KG1 (cell line): ENCODE results near the gene PDXK.

ENCODE experiments used
- DNase-seq: peaks from one replicate; lab custom pipeline; 2025; lab: John Stamatoyannopoulos, UW

Gene PDXK

GRCh38 chr21:43743947-43744346, 25.0 kb downstream of the PDXK start:
- no peak for DNase-seq

- DNase-seq, result no peak
These were observed 25.8 kb downstream of the PDXK start for GRCh38 chr21:43744725-43745124.

GRCh38 chr21:43745772-43746517, 27.0 kb downstream of the PDXK start:
- DNase-seq, result no peak

- no peak for DNase-seq
These were observed 29.7 kb downstream of the PDXK start for GRCh38 chr21:43748622-43749021.

DNA sequence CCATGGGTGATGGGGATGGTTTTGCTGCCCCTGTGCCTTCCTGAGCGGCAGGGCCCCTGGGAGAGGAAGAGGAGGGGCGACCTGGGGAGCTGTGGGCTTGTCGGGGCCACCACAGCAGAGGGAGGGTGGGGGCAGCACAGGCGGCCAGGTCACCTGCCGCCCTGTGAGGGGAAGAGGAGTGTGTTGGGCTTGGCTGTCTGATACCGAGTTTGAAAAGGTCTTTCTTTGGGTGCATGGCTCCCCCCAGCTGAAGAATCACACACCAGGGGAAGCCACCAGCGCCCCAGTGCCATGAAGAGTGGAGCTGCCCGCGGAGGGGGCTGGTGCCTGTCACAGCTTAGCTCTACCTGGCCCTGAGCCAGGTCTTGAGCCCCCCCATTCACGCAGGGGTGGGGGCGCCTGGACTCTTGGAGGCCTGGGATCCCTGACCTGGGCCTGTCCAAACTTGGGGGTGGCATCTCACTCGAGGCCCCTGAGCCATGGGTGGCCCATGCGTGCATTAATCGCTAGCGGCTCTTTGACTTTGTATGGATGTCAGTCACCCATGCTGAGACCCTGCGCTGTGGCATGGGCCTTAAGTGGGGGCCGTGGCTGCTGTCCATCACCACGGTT, 30.8 kb downstream of the PDXK start:
- DNase-seq, result no peak

GRCh38 chr21:43750339-43751033, 31.6 kb downstream of the PDXK start:
- no peak for DNase-seq

DNA sequence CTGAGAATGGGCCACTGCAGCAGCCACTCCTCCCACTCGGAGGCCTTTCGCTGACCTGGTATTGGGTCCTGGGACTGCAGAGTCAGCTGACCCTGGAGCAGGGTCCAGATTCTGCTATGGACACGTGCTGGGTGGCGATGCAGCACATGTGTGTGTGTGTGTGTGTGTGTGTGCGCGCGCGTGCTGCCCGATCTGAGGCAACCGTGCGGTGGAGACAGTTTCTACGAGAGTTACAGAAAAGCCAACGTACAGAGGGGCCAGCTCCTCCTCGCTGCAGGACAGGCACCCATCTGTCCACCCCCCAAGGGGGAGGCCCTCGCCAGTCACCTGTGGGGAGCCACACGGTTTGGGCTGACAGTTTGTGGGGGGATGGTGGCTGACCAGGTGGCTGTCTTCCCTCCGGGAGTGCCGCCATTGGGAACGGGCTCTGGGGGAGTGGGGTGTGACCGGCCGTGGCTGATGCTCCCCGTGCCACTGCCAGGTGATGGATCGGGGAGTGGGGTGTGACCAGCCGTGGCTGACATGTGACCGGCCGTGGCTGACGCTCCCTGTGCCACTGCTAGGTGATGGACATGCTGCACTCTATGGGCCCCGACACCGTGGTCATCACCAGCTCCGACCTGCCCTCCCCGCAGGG, 33.1 kb downstream of the PDXK start:
- no peak for DNase-seq

- no peak for DNase-seq
These were observed 34.0 kb downstream of the PDXK start for GRCh38 chr21:43752758-43753438.

DNA sequence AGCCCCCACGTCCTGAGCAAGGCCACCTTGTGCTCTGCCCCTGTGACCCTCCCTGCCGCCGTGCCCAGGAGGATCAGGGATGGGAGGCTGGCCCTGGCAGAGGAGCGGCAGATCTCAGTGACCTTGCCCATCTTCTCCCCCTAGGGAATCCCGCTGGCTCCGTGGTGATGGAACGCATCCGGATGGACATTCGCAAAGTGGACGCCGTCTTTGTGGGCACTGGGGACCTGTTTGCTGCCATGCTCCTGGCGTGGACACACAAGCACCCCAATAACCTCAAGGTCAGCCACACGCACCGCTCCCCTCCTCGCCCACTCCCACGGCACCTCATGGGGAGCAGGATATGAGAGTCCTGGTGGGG, 34.5 kb downstream of the PDXK start:
- no peak for DNase-seq

DNA sequence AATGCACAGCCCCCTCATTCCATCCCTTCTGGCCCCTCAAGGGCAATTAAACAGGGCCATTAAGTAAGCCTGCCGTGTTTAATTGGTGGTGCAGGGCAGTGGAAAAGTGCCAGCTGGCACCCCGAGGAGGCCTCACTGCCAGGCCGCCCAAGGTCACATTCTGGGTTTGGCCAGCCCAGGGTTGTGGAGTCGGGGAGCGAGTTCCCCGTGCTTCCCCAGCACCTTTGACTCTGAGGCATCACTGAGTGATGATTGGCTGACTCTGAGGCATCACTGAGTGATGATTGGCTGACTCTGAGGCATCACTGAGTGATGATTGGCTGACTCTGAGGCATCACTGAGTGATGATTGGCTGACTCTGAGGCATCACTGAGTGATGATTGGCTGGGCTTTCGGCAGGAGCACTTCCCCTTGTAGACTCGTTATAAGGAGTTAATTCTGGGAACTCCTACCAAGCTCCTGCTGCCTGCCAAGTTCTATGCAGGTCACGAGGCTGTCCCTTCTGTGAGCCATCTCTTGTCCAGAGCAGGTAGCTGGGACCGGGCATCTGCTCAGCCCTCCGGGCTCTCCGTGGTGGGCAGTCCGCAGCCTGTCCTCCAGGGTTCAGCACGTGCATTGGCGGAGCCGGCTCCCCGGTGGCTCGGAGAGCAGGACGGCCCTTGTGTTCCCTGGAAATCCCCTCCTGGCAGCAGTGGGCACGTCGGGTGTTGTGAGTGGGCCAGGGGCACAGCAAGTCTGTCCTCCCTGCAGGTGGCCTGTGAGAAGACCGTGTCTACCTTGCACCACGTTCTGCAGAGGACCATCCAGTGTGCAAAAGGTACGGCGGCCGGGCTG, 36.2 kb downstream of the PDXK start:
- no peak for DNase-seq

DNA sequence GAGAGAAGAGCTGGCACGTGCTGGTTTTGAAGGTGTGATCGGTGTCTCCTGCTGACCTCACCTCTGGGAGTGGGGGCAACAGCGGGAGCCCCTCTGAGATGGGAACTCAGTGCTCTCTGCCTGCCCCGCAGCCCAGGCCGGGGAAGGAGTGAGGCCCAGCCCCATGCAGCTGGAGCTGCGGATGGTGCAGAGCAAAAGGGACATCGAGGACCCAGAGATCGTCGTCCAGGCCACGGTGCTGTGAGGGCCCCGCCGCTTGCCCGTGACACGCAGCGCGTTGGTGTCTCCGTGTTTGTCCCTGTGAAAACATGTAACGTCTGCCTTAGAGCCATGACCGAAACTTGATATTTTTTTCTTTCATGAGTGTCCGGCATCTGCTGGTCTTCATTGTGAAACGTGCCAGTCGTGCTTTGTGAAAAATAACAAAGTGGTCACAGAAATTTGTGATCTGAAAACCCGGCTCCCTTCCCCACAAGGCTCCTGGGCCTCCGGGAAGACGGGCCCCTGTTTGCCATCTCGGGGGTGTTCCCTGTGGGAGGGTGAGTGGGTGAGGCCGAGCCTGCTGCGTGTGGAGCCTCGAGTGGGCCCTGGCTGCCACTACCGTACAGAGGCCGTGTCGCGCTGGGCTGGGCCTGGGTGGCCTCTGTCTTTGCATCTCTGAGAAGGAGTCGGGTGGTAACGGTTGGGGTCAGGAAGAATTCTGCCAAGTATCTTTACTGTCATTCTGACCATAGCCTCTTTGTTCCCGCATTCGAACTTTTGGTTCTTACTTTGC, 37.1 kb downstream of the PDXK start:
- DNase-seq, result no peak

DNA sequence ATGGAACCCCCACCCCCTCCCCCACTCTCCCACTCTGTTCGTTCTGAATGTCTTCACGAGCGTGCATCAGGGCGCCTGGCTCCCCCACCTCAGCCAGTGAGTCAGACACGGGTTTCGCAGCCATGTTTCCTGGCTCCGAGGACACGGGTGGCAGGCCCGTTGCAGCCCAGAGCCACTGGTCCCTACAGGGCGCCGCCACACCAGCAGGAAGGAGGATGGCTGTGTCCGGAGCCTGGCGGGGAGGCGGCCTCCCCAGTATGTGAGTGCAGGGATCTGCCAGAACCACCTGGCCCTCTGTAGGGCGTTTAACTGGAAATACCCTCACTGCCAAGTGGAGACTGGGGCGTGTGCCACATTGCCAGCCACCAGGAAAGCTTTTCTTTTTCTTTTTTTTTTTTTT, 38.7 kb downstream of the PDXK start:
- no peak for DNase-seq

GRCh38 chr21:43758111-43758641, 39.2 kb downstream of the PDXK start:
- DNase-seq, result no peak

DNA sequence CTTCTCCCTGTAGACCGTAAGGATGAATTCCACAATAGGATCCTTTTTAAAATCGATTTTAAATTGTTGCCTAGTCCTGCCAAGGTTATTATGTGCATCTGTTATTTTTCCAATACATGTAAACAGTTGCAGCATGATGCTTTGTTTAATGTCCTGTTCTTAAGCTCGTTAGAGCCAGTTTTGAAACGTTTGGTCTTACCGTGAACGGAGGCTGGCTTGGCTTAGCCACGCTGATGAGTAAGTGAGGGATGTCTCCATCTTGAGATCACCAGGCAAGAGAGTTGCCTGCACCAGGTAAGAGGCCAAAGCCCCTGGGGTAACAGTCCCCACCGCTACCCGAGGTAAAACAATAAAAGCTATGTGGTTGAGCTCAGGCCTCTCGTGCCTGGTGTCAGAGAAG, 39.9 kb downstream of the PDXK start:
- DNase-seq, result no peak

DNA sequence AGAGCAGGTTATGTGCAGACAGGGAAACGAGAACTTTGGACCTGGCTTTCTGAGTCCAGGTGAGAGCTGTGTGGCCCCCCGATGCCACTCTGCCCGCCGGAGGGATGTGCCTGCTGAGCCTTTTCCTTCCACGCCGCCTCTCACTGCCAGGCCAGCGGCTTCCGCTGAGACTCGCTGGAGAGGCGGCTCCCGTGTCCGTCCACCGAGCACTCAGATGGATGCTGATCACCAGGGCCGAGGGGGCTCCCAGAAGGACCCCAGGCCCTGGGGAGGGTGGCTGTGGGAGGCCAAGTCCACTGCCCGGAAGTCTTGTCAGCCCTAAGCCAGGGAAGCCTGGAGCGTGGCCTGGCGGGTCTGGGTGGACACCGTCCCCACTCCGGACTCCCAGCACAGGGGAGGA, 40.7 kb downstream of the PDXK start:
- no peak for DNase-seq

GRCh38 chr21:43760391-43760958, 41.5 kb downstream of the PDXK start:
- DNase-seq, result no peak

GRCh38 chr21:43761886-43762285, 43.0 kb downstream of the PDXK start:
- DNase-seq, result no peak

GRCh38 chr21:43762303-43763128, 43.6 kb downstream of the PDXK start:
- no peak for DNase-seq

GRCh38 chr21:43763901-43764523, 45.1 kb downstream of the PDXK start:
- no peak for DNase-seq
